Endothelial cell of umbilical vein (primary cell): Measurements from ENCODE around the gene C15orf61. TPM values are rescaled to one million over a fixed set of nuclear protein-coding genes. Genes with fewer than 3 reads are reported as not detected.

ENCODE experiments used
- BruUV-seq: library from RNA; stranded (reverse); fragments of 400-500 nt; replicated peaks from 2 replicates; lab custom pipeline; 2021; lab: Mats Ljungman, UMichigan
- CTCF ChIA-PET: fragments of 300-600, 350-600 bp; sonication (Branson Sonifier 250); formaldehyde crosslinking; loops from one replicate; lab custom pipeline; 2021; ENCODE audit warnings: antibody characterized with exemption, inconsistent platforms; lab: Charles Lee
- POLR2A ChIA-PET: fragments of 300-600, 350-600 bp; sonication (Branson Sonifier 250); formaldehyde crosslinking; loops from one replicate; lab custom pipeline; 2021; ENCODE audit warnings: antibody characterized with exemption, inconsistent platforms; lab: Charles Lee
- DNase-seq: peaks from one replicate; pipeline ENCODE4 v3.0.0-alpha.2; 2011; ENCODE audit warnings: low read depth, low spot score
- FAIRE-seq: peaks from 2 replicates; lab custom pipeline; 2011; peaks lifted over from hg19 to GRCh38; lab: Jason Lieb, UNC
- H2AFZ ChIP-seq: 2 replicates; pipeline ENCODE4 v1.6.0; 2012; ENCODE audit warnings: low read depth, low read length, control low read depth, inconsistent platforms
- H3K27ac ChIP-seq: 2 replicates; pipeline ENCODE4 v1.5.1; 2011; ENCODE audit warnings: low read depth, mild to moderate bottlenecking, control low read depth, low read length, moderate library complexity; ENCODE audit not compliant: insufficient read depth
- H3K27me3 ChIP-seq, 2 experiments: 2 replicates each; pipeline versions ENCODE4 v1.6.0 to v1.6.1; 2011; ENCODE audit warnings: low read length in 2 of 2, mixed read lengths in 1 of 2; ENCODE audit not compliant: control insufficient read depth in 2 of 2, insufficient read depth in 2 of 2
- H3K36me3 ChIP-seq, 2 experiments: 2 replicates in 1 of 2; 3 replicates in 1 of 2; pipeline ENCODE4 v1.5.1; 2011; ENCODE audit warnings: low read length in 2 of 2, mild to moderate bottlenecking in 1 of 2, moderate library complexity in 1 of 2; ENCODE audit not compliant: control insufficient read depth in 2 of 2, insufficient read depth in 2 of 2; ENCODE audit errors: extremely low read depth in 1 of 2
- H3K4me1 ChIP-seq: 3 replicates; pipeline ENCODE4 v1.5.1; 2011; ENCODE audit warnings: mild to moderate bottlenecking, low read length; ENCODE audit not compliant: control insufficient read depth, insufficient read depth; ENCODE audit errors: extremely low read depth
- H3K4me2 ChIP-seq: 2 replicates; pipeline ENCODE4 v1.6.1; 2011; ENCODE audit warnings: low read length, control low read depth, mixed read lengths; ENCODE audit not compliant: insufficient read depth
- H3K4me3 ChIP-seq, 3 experiments: fragments of 200-600 bp in 1 of 3; sonication (generic), shearing (Covaris generic) in 1 of 3; replicated peaks in 1 of 3; 2 replicates each; pipeline ENCODE4 v1.5.1; 2011 to 2016; ENCODE audit warnings: control low read depth in 3 of 3, low read length in 3 of 3, mild to moderate bottlenecking in 2 of 3, inconsistent platforms in 1 of 3, low read depth in 1 of 3, moderate library complexity in 1 of 3; ENCODE audit not compliant: insufficient read depth in 1 of 3
- H3K79me2 ChIP-seq: 2 replicates; pipeline ENCODE4 v1.6.0; 2012; ENCODE audit warnings: low read length, inconsistent platforms; ENCODE audit not compliant: control insufficient read depth, insufficient read depth
- H3K9ac ChIP-seq: replicated peaks from 2 replicates; pipeline ENCODE3; 2011; ENCODE audit warnings: low read length, control low read depth; ENCODE audit not compliant: insufficient read depth; ENCODE audit errors: extremely low read depth
- H3K9me1 ChIP-seq: replicated peaks from 3 replicates; pipeline ENCODE4 v1.6.0; 2011; ENCODE audit warnings: mild to moderate bottlenecking, low read length; ENCODE audit not compliant: control insufficient read depth, insufficient read depth; ENCODE audit errors: extremely low read depth
- H3K9me3 ChIP-seq: replicated peaks from 2 replicates; pipeline ENCODE4 v1.5.1; 2012; ENCODE audit warnings: low read length, inconsistent platforms; ENCODE audit not compliant: control insufficient read depth, insufficient read depth
- H4K20me1 ChIP-seq: replicated peaks from 2 replicates; pipeline ENCODE3; 2011; ENCODE audit warnings: mild to moderate bottlenecking, low read length; ENCODE audit not compliant: control insufficient read depth, insufficient read depth; ENCODE audit errors: extremely low read depth
- EZH2 ChIP-seq: IDR thresholded peaks from 2 replicates; pipeline ENCODE4 v1.6.1; 2012; ENCODE audit warnings: borderline replicate concordance, low read depth, mild to moderate bottlenecking, moderate library complexity, low read length, inconsistent platforms; ENCODE audit not compliant: severe bottlenecking
- FOS ChIP-seq: IDR thresholded peaks from 2 replicates; pipeline ENCODE4 v1.6.1; 2011; ENCODE audit warnings: mild to moderate bottlenecking, low read length, moderate library complexity, borderline replicate concordance; ENCODE audit not compliant: insufficient read depth
- GATA2 ChIP-seq: IDR thresholded peaks from 2 replicates; pipeline ENCODE4 v1.7.0; 2011; ENCODE audit warnings: low read depth, mild to moderate bottlenecking, moderate library complexity, mixed read lengths, low read length; ENCODE audit not compliant: insufficient read length, insufficient read depth
- JUN ChIP-seq: IDR thresholded peaks from 2 replicates; pipeline ENCODE4 v1.6.1; 2011; ENCODE audit warnings: borderline replicate concordance, low read depth; ENCODE audit not compliant: insufficient read length, insufficient read depth
- MYC ChIP-seq: IDR thresholded peaks from one replicate; pipeline ENCODE4 v1.6.1; 2011; ENCODE audit warnings: mild to moderate bottlenecking, low read depth, low read length
- POLR2A ChIP-seq: IDR thresholded peaks from 2 replicates; pipeline ENCODE4 v1.6.1; 2012; ENCODE audit warnings: low read depth, mild to moderate bottlenecking, control low read depth, low read length
- POLR2AphosphoS5 ChIP-seq: IDR thresholded peaks from 2 replicates; pipeline ENCODE4 v1.6.1; 2012; ENCODE audit warnings: low read depth, mild to moderate bottlenecking, control low read depth, low read length, moderate library complexity; ENCODE audit not compliant: insufficient read depth
- dilution Hi-C: fragments of 300-500 bp; cut with MboI; formaldehyde crosslinking; loops from one replicate; pipeline ENCODE4 v1.15.0; 2019; ENCODE audit warnings: low sequenced_read_pairs; ENCODE audit not compliant: extremely low pct_ligation_motif_present
- intact Hi-C: fragments of 100-400 bp; cut with micrococcal nuclease; formaldehyde crosslinking; loops from one replicate; pipeline ENCODE4 v1.10.0; 2022
- polyA plus RNA-seq, 4 experiments: library from polyadenylated mRNA; depleted of rRNA in 3 of 4; stranded (reverse) in 3 of 4; unstranded in 1 of 4; fragments of >200 nt; gene quantifications; 2 replicates each; pipeline versions ENCODE4 v1.2.1 to v1.2.3, GENCODE V29; 2011 to 2012; ENCODE audit warnings: missing spikeins in 1 of 4
- total RNA-seq: library from RNA; stranded (reverse); gene quantifications from 2 replicates; pipeline ENCODE4 v1.2.3, GENCODE V29; 2021
- TF ChIP-seq, protein P1 (sequence below): IDR thresholded peaks from 2 replicates; pipeline ENCODE4 v1.6.1; 2011; ENCODE audit not compliant: insufficient read depth, insufficient read length
- TF ChIP-seq, protein P2 (sequence below), 2 donors: IDR thresholded peaks; 1 replicate in 1 of 2; 2 replicates in 1 of 2; pipeline ENCODE4 v1.5.1; 2011; ENCODE audit warnings: low read length in 2 of 2, mild to moderate bottlenecking in 2 of 2, moderate library complexity in 2 of 2, control low read depth in 1 of 2, inconsistent platforms in 1 of 2, low read depth in 1 of 2; ENCODE audit not compliant: insufficient read depth in 1 of 2; ENCODE audit errors: extremely low read depth in 1 of 2

The C15orf61 gene
- total and polyA plus RNA-seq, 2 donors (not counting 3 experiments of a cell fraction or from before 2014, with no cell fraction given): 3.2 to 4.1 TPM

GRCh38 chr15:67558502-67558901 lies 37.6 kb downstream of the C15orf61 start:
- no TSS peak for BruUV-seq
- DNase-seq (no peak), FAIRE-seq (no peak)
- POLR2A ChIA-PET: no interaction called here
- Histone ChIP-seq H3K4me3 (no peak overlapping the region), H3K9ac (no peak overlapping the region), H3K4me1 (no peaks in the 10 kb centered on the region), H3K4me2 (no peak overlapping the region), H4K20me1 (no peaks in the 10 kb centered on the region), H3K36me3 (no peaks in the 10 kb centered on the region), H3K79me2 (no peaks in the 10 kb centered on the region), H3K9me1 (no peaks in the 10 kb centered on the region), H3K9me3 (no peaks in the 10 kb centered on the region), H3K27ac (no peak overlapping the region), H2AFZ (no peak overlapping the region), H3K27me3 (no peaks in the 10 kb centered on the region)
- CTCF ChIA-PET: interaction anchor here (0.7 kb wide), 1 partner anchor 8 kb away, joined by 4 read pairs; no protein-coding TSS in a partner anchor
- intact Hi-C loops (no loop called here), dilution Hi-C loops (no loop called here)
- TF ChIP-seq JUN (no peak), POLR2A (no peak), MYC (no peak), EZH2 (no peak), POLR2AphosphoS5 (no peak)
- TF ChIP-seq, protein P1, sequence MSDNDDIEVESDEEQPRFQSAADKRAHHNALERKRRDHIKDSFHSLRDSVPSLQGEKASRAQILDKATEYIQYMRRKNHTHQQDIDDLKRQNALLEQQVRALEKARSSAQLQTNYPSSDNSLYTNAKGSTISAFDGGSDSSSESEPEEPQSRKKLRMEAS: no peak

GRCh38 chr15:67559158-67559557 lies 38.2 kb downstream of the C15orf61 start:
- CTCF ChIA-PET: no interaction called here
- POLR2A ChIA-PET: no interaction called here
- Histone ChIP-seq H3K4me2 (no peak overlapping the region), H3K79me2 (no peaks in the 10 kb centered on the region), H3K9ac (no peak overlapping the region), H3K27ac (no peak overlapping the region), H3K27me3 (no peaks in the 10 kb centered on the region), H2AFZ (no peak overlapping the region), H3K4me1 (no peaks in the 10 kb centered on the region), H3K9me3 (no peaks in the 10 kb centered on the region), H3K36me3 (no peaks in the 10 kb centered on the region), H3K9me1 (no peaks in the 10 kb centered on the region), H4K20me1 (no peaks in the 10 kb centered on the region), H3K4me3 (no peak overlapping the region)
- no peak for FAIRE-seq
- TF ChIP-seq, protein P2, sequence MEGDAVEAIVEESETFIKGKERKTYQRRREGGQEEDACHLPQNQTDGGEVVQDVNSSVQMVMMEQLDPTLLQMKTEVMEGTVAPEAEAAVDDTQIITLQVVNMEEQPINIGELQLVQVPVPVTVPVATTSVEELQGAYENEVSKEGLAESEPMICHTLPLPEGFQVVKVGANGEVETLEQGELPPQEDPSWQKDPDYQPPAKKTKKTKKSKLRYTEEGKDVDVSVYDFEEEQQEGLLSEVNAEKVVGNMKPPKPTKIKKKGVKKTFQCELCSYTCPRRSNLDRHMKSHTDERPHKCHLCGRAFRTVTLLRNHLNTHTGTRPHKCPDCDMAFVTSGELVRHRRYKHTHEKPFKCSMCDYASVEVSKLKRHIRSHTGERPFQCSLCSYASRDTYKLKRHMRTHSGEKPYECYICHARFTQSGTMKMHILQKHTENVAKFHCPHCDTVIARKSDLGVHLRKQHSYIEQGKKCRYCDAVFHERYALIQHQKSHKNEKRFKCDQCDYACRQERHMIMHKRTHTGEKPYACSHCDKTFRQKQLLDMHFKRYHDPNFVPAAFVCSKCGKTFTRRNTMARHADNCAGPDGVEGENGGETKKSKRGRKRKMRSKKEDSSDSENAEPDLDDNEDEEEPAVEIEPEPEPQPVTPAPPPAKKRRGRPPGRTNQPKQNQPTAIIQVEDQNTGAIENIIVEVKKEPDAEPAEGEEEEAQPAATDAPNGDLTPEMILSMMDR (IDR thresholded peaks at IDR 0.05; ENCODE audit: extremely low read depth in 1 of 2, insufficient read depth in 1 of 2, low read depth in 1 of 2, low read length in 2 of 2): no peak
- TF ChIP-seq JUN (no peak), MYC (no peak), FOS (no peak), EZH2 (no peak), POLR2AphosphoS5 (no peak), GATA2 (no peak), POLR2A (no peak)
- TF ChIP-seq, protein P1: no peak
- BruUV-seq: no TSS peak
- DNase-seq: no peak
- intact Hi-C loops: no loop called here
- dilution Hi-C loops: no loop called here
